OCI-LY3 (cell line): Measurements from ENCODE around the gene EGR4.

Experiments used
- CTCF ChIP-seq: fragments of 200-600, 300-600 bp; sonication (generic); IDR thresholded peaks from 2 replicates; pipeline ENCODE4 v1.5.1; 2014; ENCODE audit warnings: antibody characterized with exemption, low read length, low read depth
- EZH2phosphoT487 ChIP-seq: fragments of 200-600 bp; shearing (Covaris generic); IDR thresholded peaks from 2 replicates; pipeline ENCODE4 v1.6.1; 2018; ENCODE audit warnings: antibody characterized with exemption, mixed run types, low read depth

GRCh38 chr2:73293534-73294171 is at the start of gene EGR4:
- TF ChIP-seq CTCF (peak; percentile 21; the same call in 1 of the 2 replicates), EZH2phosphoT487 (no peak)
